ENCODE data around the gene XPNPEP2. TPM values are rescaled to one million over a fixed set of nuclear protein-coding genes. Genes with fewer than 3 reads are reported as not detected.

XPNPEP2 gene
- total and polyA plus RNA-seq, 11 donors, result 0.19 to 2.1 (median 0.55) TPM

- no peak overlapping the region for H3K27ac ChIP-seq
- H3K9me3 ChIP-seq, result no peaks in the 10 kb centered on the region
- no peaks in the 10 kb centered on the region for H3K27me3 ChIP-seq
- 71 to 83% (median 80%) methylated on average over 4 of the region's 4 CpGs for WGBS, 4 donors
- TF ChIP-seq CTCF (IDR thresholded peaks at IDR 0.05) (no peak), POLR2A (IDR thresholded peaks at IDR 0.05) (no peak)
- H3K36me3 ChIP-seq, result no peaks in the 10 kb centered on the region
- H3K4me3 ChIP-seq, result no peak overlapping the region
- peaks cover 0 to 13% (median 0%) of the 10 kb centered on the region in 12 donors for H3K4me1 ChIP-seq
- ATAC-seq (no peak), DNase-seq (no peak)
- intact Hi-C loops (cut with DNase I), result loop anchor here in 2 of 10 donors (10.0 kb wide), 2 partner anchors 81 to 141 kb away; no protein-coding TSS in a partner anchor
Observed at GRCh38 chrX:129743821-129744220, 5.0 kb downstream of the XPNPEP2 start.

- H3K4me1 ChIP-seq, result peaks cover 0 to 13% (median 0%) of the 10 kb centered on the region in 12 donors
- intact Hi-C loops (cut with DNase I), result loop anchor here in 2 of 10 donors (10.0 kb wide), 2 partner anchors 80 to 140 kb away; no protein-coding TSS in a partner anchor
- no peaks in the 10 kb centered on the region for H3K9me3 ChIP-seq
- ATAC-seq (no peak), DNase-seq (no peak)
- 80 to 91% (median 87%) methylated on average over 10 of the region's 10 CpGs for WGBS, 4 donors
- H3K36me3 ChIP-seq, result no peaks in the 10 kb centered on the region
- no peak overlapping the region for H3K27ac ChIP-seq
- no peaks in the 10 kb centered on the region for H3K27me3 ChIP-seq
- TF ChIP-seq CTCF (IDR thresholded peaks at IDR 0.05) (no peak), POLR2A (IDR thresholded peaks at IDR 0.05) (no peak)
- no peak overlapping the region for H3K4me3 ChIP-seq
Observed at GRCh38 chrX:129744861-129745321, 6.1 kb downstream of the XPNPEP2 start.

- ATAC-seq (no peak), DNase-seq (no peak)
- no peak for TF ChIP-seq CTCF (IDR thresholded peaks at IDR 0.05)
- no peak for TF ChIP-seq POLR2A (IDR thresholded peaks at IDR 0.05)
- H3K4me3 ChIP-seq, result no peak overlapping the region
- H3K9me3 ChIP-seq, result no peaks in the 10 kb centered on the region
- no peaks in the 10 kb centered on the region for H3K27me3 ChIP-seq
- 73 to 92% (median 79%) methylated on average over 7 of the region's 7 CpGs for WGBS, 4 donors
- intact Hi-C loops (cut with DNase I), result loop anchor here in 2 of 10 donors (10.0 kb wide), 2 partner anchors 78 to 138 kb away; no protein-coding TSS in a partner anchor
- H3K4me1 ChIP-seq, result peaks cover 0 to 7% (median 0%) of the 10 kb centered on the region in 12 donors
- no peak overlapping the region for H3K27ac ChIP-seq
- H3K36me3 ChIP-seq, result no peaks in the 10 kb centered on the region
Observed at GRCh38 chrX:129746557-129747470, 8.0 kb downstream of the XPNPEP2 start.

- intact Hi-C loops (cut with DNase I), result loop anchor here in 2 of 10 donors (10.0 kb wide), 2 partner anchors 77 to 137 kb away; no protein-coding TSS in a partner anchor
- H3K36me3 ChIP-seq, result no peaks in the 10 kb centered on the region
- H3K27ac ChIP-seq, result no peak overlapping the region
- TF ChIP-seq POLR2A (IDR thresholded peaks at IDR 0.05) (no peak), CTCF (IDR thresholded peaks at IDR 0.05) (no peak)
- H3K4me3 ChIP-seq, result no peak overlapping the region
- no peaks in the 10 kb centered on the region for H3K9me3 ChIP-seq
- no peak for ATAC-seq
- no peaks in the 10 kb centered on the region for H3K27me3 ChIP-seq
- 62 to 81% (median 74%) methylated on average over 3 to 4 of the region's 4 CpGs for WGBS, 4 donors
- no peak for DNase-seq
- peaks cover 0 to 4% (median 0%) of the 10 kb centered on the region in 12 donors for H3K4me1 ChIP-seq
Observed at GRCh38 chrX:129747533-129747932, 8.8 kb downstream of the XPNPEP2 start.

All from heart left ventricle (tissue), 16 donors.